ENCODE measurements around the gene CNTN6.

- no peak for TF ChIP-seq CTCF (IDR thresholded peaks at IDR 0.05)
- no peak for TF ChIP-seq POLR2A (IDR thresholded peaks at IDR 0.05)
- no peak for TF ChIP-seq POLR2AphosphoS5 (IDR thresholded peaks at IDR 0.05; ENCODE audit: insufficient read depth in 1 of 2, low read depth in 1 of 2)
Measured at GRCh38 chr3:1138036-1138435, 45.2 kb downstream of the CNTN6 start.

Measured in vagina (tissue), 2 donors.